ENCODE data around the gene RAPGEF4.
"Not testable (repeated sequence)": the region's sequence is repeated elsewhere in the genome, so short reads cannot be mapped to it uniquely, and the experiment has no call there.

RAPGEF4 gene

DNA sequence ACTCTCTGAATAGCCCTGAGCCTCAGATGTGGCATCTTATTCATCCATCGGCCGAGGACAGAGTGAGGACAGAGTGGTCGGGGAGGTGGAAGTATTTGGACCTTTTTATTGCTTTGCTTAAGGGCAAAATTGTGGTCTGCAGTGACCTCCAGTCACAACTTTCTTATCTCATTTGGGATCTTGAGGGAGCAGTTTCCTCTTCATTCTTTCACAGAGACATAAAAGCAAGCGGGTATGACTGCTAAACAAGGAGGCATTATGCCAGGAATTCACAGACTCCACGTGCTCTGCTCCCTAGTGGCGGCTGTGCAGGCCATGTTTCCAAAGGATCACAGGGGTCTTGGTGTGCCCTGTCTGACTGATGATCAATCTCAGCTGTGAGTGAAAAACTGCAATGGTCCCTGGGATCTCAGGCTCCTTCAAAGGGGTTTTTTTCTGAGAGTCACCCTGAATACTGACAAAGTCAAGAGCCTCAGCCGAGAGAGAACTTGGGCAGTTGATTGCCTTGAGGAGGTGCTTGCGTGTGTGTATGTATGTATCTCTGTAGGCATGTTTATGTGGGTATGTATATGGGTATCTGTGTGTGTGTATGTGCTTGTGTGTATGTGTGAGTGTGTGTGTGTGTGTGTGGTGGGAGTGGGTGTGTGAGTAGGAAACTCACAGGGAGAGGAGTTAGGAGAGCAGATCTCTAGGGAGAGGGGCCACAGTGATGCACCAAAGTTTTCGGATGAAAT is 47.7 kb downstream of the RAPGEF4 start:
- TF ChIP-seq, protein P1, sequence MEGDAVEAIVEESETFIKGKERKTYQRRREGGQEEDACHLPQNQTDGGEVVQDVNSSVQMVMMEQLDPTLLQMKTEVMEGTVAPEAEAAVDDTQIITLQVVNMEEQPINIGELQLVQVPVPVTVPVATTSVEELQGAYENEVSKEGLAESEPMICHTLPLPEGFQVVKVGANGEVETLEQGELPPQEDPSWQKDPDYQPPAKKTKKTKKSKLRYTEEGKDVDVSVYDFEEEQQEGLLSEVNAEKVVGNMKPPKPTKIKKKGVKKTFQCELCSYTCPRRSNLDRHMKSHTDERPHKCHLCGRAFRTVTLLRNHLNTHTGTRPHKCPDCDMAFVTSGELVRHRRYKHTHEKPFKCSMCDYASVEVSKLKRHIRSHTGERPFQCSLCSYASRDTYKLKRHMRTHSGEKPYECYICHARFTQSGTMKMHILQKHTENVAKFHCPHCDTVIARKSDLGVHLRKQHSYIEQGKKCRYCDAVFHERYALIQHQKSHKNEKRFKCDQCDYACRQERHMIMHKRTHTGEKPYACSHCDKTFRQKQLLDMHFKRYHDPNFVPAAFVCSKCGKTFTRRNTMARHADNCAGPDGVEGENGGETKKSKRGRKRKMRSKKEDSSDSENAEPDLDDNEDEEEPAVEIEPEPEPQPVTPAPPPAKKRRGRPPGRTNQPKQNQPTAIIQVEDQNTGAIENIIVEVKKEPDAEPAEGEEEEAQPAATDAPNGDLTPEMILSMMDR (IDR thresholded peaks at IDR 0.05; ENCODE audit: low read length, missing control alignments): peak; percentile 13
- H3K4me3 ChIP-seq (replicated peaks; ENCODE audit: low read depth, low read length): no peak overlapping the region
- DNase-seq (ENCODE audit: low read depth): no peak

DNA sequence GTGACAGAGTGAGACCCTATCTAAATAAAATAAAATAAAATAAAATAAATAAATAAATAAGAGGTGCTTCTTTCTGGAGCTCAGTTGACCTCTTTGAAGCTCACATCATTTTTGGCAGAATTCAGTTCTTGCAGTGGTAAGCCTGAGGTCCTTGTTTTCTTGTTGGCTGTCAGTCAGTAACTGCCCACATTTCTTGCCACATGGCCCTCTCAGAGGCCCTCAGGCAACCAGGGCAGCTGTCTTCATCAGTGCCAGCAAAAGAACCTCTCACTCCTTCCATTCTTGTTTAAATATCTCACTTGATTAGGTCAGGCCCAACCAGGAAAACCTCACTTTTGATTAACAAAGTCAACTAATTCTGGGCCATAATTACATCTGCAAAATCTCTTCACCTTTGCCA is 53.2 kb downstream of the RAPGEF4 start:
- no peak for DNase-seq (ENCODE audit: low read depth)
- no peak overlapping the region for H3K4me3 ChIP-seq (replicated peaks; ENCODE audit: low read depth, low read length)
- TF ChIP-seq, protein P1 (IDR thresholded peaks at IDR 0.05; ENCODE audit: low read length, missing control alignments): no peak

DNA sequence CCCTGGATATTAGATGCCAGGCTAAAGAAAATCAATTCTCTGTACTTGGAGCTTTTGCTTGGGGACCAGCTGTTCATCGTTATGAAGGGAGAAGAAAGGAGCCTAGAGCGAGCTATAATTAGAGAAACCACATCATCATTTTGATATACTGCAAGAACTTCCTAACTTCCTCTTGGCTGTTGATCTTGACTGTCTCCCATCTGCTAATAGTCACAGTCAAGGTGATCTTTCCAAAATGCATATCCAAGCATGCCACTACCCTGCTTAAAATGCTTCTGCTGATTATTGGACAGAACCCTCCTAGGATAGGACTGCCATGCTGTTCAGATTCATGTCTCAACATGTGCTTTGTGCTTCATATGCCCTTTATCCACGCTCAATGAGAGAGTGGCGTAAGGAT is 54.8 kb downstream of the RAPGEF4 start:
- H3K4me3 ChIP-seq (replicated peaks; ENCODE audit: low read depth, low read length): no peak overlapping the region
- TF ChIP-seq, protein P1 (IDR thresholded peaks at IDR 0.05; ENCODE audit: low read length, missing control alignments): no peak
- no peak for DNase-seq (ENCODE audit: low read depth)

DNA sequence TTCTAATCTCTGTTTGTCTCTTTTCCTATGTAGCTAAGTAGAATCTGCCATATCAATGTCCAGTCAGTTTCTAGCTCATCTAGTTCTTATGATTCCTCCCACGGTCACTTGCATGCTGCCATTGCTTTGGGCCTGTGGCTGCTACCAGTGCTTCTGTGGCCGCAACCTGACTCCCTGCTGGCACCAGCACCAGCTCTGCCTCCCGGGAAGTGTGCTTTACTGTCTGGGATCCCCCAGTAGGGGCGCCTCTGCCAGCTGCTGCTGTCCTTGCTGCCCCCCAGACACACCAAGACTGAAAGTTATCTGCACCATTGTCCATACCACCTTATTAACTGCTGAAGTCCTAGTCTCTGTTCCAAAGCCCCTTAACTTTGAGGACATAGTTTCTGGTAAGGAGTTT is 56.3 kb downstream of the RAPGEF4 start:
- no peak for DNase-seq (ENCODE audit: low read depth)
- H3K4me3 ChIP-seq (replicated peaks; ENCODE audit: low read depth, low read length): no peak overlapping the region
- TF ChIP-seq, protein P1 (IDR thresholded peaks at IDR 0.05; ENCODE audit: low read length, missing control alignments): no peak

DNA sequence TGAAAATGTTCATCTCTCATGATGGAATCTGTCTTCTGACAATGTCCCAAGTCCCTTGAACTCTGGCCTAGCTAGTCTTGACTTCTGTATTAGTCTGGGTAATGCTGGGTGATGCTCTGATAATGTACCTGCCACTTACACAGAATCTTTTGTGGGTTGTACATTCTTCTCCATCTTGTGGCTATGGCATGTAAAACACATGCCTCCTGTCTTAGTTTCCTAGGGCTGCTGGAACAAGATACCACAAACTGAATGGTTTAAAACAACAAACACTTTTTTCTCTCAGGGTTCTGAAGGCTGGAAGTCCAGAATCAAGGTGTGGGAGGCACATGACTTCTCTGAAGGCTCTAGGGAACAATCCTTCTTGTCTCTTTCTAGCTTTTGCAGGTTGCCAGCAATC is 57.1 kb downstream of the RAPGEF4 start:
- H3K4me3 ChIP-seq (replicated peaks; ENCODE audit: low read depth, low read length): no peak overlapping the region

DNA sequence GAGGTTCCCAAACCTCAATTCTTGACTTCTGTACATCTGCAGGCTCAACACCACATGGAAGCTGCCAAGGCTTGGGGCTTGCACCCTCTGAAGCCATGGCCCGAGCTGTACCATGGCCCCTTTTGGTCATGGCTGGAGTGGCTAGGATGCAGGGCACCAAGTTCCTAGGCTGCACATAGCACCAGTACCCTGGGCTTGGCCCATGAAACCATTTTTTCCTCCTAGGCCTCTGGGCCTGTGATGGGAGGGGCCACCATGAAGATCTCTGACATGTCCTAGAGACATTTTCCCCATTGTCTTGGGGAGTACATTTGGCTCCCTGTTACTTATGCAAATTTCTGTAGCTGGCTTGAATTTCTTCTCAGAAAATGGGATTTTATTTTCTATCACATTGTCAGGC is 67.7 kb downstream of the RAPGEF4 start:
- not testable (repeated sequence) for DNase-seq (ENCODE audit: low read depth)

More for the DNA sequence above, 57.1 kb downstream of the RAPGEF4 start:
- TF ChIP-seq, protein P1 (IDR thresholded peaks at IDR 0.05; ENCODE audit: low read length, missing control alignments): no peak
- DNase-seq (ENCODE audit: low read depth): no peak

DNA sequence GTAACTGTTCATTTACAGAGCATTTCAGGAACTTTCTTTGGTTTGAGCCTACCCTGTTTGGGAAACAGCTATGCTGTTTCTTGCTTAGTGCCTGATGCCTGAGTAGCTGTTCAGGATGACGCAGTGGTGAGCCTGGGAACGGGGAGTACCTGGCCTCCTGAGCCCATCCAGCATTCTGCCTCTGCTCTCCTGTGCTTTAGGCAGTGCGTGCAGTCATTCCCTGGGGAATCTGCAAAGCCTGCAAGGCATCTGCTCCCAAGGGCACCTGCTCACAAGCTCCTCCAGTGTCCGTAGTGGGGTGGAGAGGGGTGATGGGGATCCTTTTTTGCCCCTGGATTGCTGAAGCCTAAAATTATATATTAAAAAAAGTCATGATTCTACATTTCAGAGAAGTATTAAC is 68.8 kb downstream of the RAPGEF4 start:
- TF ChIP-seq, protein P1 (IDR thresholded peaks at IDR 0.05; ENCODE audit: low read length, missing control alignments): no peak
- no peak overlapping the region for H3K4me3 ChIP-seq (replicated peaks; ENCODE audit: low read depth, low read length)
- no peak for DNase-seq (ENCODE audit: low read depth)

More for the DNA sequence above, 67.7 kb downstream of the RAPGEF4 start:
- not testable (repeated sequence) for H3K4me3 ChIP-seq (replicated peaks; ENCODE audit: low read depth, low read length)
